GM10266 (cell line): ENCODE measurements around the gene DAO.

Experiments
- DNase-seq: peaks from one replicate; pipeline ENCODE4 v3.0.0; 2012; ENCODE audit errors: extremely low spot score
- TF ChIP-seq, protein P1 (sequence below): IDR thresholded peaks from 2 replicates; pipeline ENCODE4 v1.5.1; 2012; ENCODE audit warnings: mild to moderate bottlenecking, low read depth; ENCODE audit not compliant: control insufficient read depth, insufficient read depth; ENCODE audit errors: missing control alignments

DAO gene

GRCh38 chr12:108910336-108910735 lies 30.4 kb downstream of the DAO start:
- no peak for DNase-seq
- TF ChIP-seq, protein P1, sequence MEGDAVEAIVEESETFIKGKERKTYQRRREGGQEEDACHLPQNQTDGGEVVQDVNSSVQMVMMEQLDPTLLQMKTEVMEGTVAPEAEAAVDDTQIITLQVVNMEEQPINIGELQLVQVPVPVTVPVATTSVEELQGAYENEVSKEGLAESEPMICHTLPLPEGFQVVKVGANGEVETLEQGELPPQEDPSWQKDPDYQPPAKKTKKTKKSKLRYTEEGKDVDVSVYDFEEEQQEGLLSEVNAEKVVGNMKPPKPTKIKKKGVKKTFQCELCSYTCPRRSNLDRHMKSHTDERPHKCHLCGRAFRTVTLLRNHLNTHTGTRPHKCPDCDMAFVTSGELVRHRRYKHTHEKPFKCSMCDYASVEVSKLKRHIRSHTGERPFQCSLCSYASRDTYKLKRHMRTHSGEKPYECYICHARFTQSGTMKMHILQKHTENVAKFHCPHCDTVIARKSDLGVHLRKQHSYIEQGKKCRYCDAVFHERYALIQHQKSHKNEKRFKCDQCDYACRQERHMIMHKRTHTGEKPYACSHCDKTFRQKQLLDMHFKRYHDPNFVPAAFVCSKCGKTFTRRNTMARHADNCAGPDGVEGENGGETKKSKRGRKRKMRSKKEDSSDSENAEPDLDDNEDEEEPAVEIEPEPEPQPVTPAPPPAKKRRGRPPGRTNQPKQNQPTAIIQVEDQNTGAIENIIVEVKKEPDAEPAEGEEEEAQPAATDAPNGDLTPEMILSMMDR: no peak

DNA sequence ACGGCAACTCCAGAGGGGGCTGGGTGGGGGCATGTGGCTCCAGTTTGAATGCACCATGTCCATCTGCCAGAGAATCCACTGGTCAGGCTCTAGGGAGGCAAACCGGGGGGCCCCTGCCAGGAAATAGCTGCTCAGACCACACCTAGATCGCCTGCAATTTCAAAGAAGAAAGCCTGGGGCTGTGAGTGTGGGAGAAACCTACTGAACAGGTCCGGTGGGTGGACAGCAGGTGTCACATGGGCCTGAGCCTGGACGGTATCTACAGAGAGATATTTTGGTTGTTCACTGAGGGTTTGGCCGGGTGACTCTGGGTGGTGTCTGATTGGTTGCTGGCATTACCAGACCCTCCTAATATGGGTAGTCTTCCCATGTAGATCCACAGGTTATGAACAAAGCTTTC lies 32.0 kb downstream of the DAO start:
- TF ChIP-seq, protein P1: no peak
- no peak for DNase-seq

DNA sequence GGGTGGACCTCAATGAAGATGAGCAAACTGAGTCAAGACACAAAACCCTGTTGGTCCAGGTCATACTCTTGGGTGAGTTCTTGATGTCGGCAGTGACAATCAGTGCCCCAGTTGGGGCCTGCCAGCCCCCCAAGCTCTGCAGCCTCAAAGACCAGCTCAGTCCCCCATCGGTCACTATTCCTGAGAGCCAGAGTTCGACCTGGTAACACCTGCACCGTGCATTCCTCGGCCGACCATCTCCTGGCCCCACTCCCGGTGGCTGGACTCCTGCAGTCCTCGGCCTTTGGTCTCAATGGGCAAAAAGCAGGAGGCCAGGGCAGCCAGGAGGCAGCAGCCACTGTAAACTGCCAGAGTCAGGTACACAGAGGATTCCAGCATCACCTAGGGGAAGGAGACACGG lies 32.5 kb downstream of the DAO start:
- no peak for DNase-seq

GRCh38 chr12:108914121-108914531 lies 34.2 kb downstream of the DAO start:
- no peak for DNase-seq
- TF ChIP-seq, protein P1: no peak

More for the DNA sequence above, 32.5 kb downstream of the DAO start:
- TF ChIP-seq, protein P1: no peak

DNA sequence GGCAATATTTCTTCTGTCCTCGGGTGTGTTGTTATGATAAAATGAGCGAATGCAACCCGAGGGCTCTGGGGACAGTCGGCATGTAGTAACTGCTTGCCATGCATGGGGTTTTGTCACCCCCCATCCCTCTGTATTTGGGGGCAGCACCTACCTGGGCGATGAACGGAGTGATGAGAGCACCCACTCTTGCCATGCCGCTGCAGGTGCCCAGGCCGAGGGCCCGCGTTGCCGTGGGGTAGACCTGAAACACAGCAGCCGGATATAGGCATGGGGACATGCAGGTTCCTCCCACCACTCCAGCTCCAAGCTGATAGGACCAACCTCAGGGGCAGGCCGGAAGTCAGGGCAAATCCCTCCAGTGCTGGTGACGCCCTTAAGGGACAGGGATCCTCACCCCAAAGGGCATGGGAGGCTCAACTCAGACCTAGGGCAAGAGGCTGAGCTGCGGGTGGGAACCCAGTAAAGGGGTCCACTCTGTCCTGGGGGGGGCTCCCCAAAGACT lies 35.8 kb downstream of the DAO start:
- TF ChIP-seq, protein P1: no peak
- no peak for DNase-seq

- DNase-seq: no peak
- TF ChIP-seq, protein P1: no peak
Observed at GRCh38 chr12:108916336-108916735, 36.4 kb downstream of the DAO start.

- no peak for DNase-seq
- TF ChIP-seq, protein P1: no peak
Observed at GRCh38 chr12:108918206-108918605, 38.3 kb downstream of the DAO start.
